Stimulated activated CD4-positive, alpha-beta T cell treated with anti-CD3 and anti-CD28 coated beads, Interleukin-4, amount 100 ng/mL, for 48 hours (primary cell): ENCODE data around the gene HYAL1.

Experiments used
- DNase-seq, 2 donors: peaks; one replicate each; pipeline ENCODE4 v3.0.0-alpha.2; 2020; ENCODE audit warnings: low read depth in 2 of 2

HYAL1 gene

GRCh38 chr3:50303013-50303815 is at the start of gene HYAL1:
Gene HYAL1 (minus strand): TSS chr3:50303574. CDS start chr3:50302956, 618 bp downstream.
- no peak for DNase-seq

- no peak for DNase-seq
These were observed 49.4 kb upstream of the HYAL1 start for GRCh38 chr3:50352781-50353180.

- DNase-seq: no peak
These were observed 47.9 kb upstream of the HYAL1 start for GRCh38 chr3:50351323-50351697.

- peak; percentile 98 to 99 for DNase-seq
These were observed 47.4 kb upstream of the HYAL1 start, which contains the start of the genes CYB561D2 and NPRL2 for GRCh38 chr3:50350527-50351322. Gene CYB561D2 (plus strand): TSS chr3:50350862. CDS start chr3:50351434, 572 bp downstream. Gene NPRL2 (minus strand): TSS chr3:50350775. CDS start chr3:50350652, 123 bp downstream.

GRCh38 chr3:50350213-50350526 is 46.8 kb upstream of the HYAL1 start:
- DNase-seq: no peak

GRCh38 chr3:50347187-50347813 is 43.9 kb upstream of the HYAL1 start:
- DNase-seq: peak; percentile 59 to 67

GRCh38 chr3:50345586-50346234 is 42.3 kb upstream of the HYAL1 start, which contains the start of gene ZMYND10:
Gene ZMYND10 (minus strand): TSS chr3:50345732. CDS start chr3:50345579, 153 bp downstream.
- peak; percentile 76 to 78 for DNase-seq

- no peak for DNase-seq
These were observed 41.6 kb upstream of the HYAL1 start for GRCh38 chr3:50345008-50345407.

- no peak for DNase-seq
These were observed 39.6 kb upstream of the HYAL1 start for GRCh38 chr3:50342813-50343633.

GRCh38 chr3:50341996-50342650 is 38.7 kb upstream of the HYAL1 start:
- no peak for DNase-seq

GRCh38 chr3:50341537-50341936 is 38.2 kb upstream of the HYAL1 start:
- no peak for DNase-seq

- peak; percentile 59 to 79 for DNase-seq
These were observed 37.3 kb upstream of the HYAL1 start, which contains the start of gene RASSF1 for GRCh38 chr3:50340448-50341329. Gene RASSF1 (minus strand): TSS chr3:50340836. CDS start chr3:50340805, 31 bp downstream.

- DNase-seq: no peak
These were observed 36.7 kb upstream of the HYAL1 start for GRCh38 chr3:50340147-50340447.

- no peak for DNase-seq
These were observed 36.2 kb upstream of the HYAL1 start for GRCh38 chr3:50339485-50340146.

- DNase-seq: no peak
These were observed 35.6 kb upstream of the HYAL1 start for GRCh38 chr3:50338965-50339364.

GRCh38 chr3:50337175-50337861 is 33.9 kb upstream of the HYAL1 start:
- peak; percentile 91 to 98 for DNase-seq

GRCh38 chr3:50336452-50337174 is 33.2 kb upstream of the HYAL1 start:
- peak in 1 of 2 donors; percentile 40 for DNase-seq
